NCI-H146 treated with DMSO at 0.1 percent for 48 hours (cell line): ENCODE measurements around the gene CDHR4.
"Not testable (repeated sequence)": the region's sequence is repeated elsewhere in the genome, so short reads cannot be mapped to it uniquely, and the experiment has no call there.

Experiments used
- DNase-seq: peaks from one replicate; lab custom pipeline; 2025; ENCODE audit not compliant: unreplicated experiment; lab: John Stamatoyannopoulos, UW

The CDHR4 gene

DNA sequence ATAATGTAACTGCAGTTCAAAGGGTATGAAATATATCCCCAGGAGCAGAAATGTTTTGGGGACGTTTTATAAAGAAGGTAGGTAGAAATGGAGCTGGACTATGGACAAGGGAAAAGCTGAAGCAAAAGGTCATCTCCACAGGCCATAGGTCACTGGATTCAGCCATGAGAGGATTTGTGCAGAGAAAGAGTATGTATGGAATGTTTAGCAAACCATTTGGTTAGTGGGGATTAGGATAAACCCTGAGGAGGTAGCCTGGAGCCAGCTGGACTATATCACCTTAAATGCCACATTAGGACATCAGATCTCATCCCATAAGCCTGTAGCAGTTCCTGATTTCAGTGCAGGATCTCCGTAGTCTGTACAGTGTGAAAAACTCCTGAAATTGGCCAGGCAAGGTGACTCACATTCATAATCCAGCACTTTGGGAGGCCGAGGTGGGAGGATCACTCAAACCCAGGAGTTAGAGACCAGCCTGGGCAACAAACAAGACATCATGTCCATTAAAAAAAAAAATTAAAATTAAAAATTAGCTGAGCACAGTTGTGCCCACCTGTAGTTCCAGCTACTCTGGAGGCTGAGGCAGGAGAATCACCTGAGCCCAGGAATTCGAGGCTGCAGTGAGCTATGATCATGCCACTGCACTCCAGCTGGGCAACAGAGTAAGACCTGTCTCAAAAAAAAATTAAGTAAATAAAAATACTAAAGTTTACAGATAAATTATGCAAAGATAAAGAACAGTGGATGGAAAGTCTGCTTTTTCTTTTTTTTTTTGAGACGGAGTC is 18.1 kb downstream of the CDHR4 start:
- no peak for DNase-seq

GRCh38 chr3:49780975-49781365 is 18.7 kb downstream of the CDHR4 start:
- DNase-seq: not testable (repeated sequence)

GRCh38 chr3:49780080-49780974 is 19.3 kb downstream of the CDHR4 start:
- no peak for DNase-seq

GRCh38 chr3:49779358-49780079 is 20.2 kb downstream of the CDHR4 start:
- no peak for DNase-seq

DNA sequence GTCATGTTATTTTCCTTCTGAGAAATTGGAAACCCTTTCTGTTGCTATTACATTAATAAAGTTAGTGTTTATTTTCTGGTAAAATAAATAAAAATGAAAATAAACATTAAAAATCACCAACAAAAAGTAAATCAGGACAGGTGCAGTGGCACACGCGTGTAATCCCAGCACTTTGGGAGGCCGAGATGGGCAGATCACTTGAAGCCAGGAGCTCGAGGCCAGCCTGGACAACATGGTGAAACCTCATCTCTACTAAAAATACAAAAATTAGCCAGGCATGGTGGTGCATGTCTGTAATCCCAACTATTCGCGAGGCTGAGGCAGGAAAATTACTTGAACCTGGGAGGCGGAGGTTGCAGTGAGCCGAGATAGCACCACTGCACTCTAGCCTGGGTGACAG is 23.6 kb downstream of the CDHR4 start:
- DNase-seq: not testable (repeated sequence)

GRCh38 chr3:49775538-49775937 is 24.1 kb downstream of the CDHR4 start:
- no peak for DNase-seq

DNA sequence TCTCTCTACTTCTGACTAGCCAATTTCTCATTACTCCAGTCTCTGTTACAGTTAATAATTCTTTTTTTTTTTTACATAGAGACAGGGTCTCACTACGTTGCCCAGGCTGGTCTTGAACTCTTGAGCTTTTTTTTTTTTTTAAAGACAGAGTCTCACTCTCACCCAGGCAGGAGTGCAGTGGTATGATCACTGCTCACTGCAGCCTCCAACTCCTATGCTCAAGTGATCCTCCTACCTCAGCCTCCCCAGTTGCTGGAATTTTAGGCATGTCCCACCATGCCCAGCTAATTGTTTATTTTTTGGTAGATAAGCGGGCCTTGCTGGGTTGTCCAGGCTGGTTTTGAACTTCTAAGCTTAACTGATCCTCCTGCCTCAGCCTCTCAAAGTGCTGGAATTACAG is 27.0 kb downstream of the CDHR4 start:
- DNase-seq: no peak

GRCh38 chr3:49771340-49771938 is 28.2 kb downstream of the CDHR4 start:
- no peak for DNase-seq

DNA sequence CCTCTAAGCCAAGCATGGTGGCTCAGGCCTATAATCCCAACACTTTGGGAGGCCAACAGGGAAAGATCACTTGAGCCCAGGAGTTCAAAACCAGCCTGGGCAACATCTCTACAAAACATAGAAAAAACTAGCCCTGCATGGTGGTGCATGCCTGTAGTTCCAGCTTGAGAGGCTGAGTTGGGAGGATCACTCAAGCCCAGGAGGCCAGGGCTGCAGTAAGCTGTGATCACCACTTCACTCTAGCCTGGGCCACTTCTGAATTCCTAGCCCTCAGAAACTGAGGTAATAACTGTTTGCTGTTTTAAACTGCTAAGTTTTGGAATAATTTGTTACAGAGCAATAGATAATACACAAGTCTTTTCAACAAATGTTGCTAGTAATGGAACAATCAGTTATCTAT is 29.7 kb downstream of the CDHR4 start:
- no peak for DNase-seq

DNA sequence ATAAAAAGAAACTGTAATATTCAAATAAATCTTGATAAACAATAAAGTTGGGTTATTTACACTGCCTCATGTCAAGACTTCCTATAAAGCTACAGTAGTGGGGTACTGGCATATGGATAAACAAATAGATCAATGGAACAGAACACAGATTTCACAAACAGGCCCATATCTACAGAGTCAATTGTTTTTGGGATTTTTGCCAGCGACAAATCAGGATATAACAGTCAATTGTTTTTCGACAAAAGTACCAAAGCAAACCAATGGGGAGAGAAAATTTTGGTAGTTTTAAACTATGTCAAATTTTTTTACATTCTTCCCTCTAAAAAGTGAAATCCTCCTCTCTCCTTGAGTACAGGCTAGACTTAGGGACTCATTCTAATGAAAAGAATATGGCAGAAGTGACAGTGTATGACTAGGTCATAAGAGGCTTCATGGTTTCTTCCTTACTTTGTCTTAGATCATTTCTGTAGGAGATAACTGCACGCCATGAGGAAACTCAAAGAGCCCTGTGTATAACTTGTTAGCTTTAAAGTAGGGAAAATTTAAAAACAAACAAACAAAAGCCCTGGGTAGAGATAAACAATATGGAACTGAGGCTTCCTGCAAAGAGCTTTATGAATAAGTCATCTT is 30.3 kb downstream of the CDHR4 start:
- no peak for DNase-seq

DNA sequence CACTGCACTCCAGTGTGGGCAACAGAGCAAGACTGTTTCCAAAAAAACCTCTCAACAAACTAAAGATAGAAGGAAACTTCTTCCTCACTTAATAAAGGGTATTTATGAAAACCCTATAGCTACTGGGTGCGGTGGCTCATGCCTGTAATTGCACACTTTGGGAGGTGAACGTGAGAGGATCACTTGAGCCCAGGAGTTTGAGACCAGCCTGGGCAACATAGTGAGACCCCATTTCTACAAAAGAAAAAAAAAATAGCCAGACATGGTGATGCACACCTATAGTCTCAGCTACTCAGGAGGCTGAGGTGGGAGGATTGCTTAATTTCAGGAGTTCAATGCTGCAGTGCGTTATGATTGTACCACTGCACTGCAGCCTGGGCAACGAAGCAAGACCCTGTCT is 35.7 kb downstream of the CDHR4 start:
- DNase-seq: no peak

GRCh38 chr3:49761661-49762060 is 38.0 kb downstream of the CDHR4 start:
- no peak for DNase-seq

DNA sequence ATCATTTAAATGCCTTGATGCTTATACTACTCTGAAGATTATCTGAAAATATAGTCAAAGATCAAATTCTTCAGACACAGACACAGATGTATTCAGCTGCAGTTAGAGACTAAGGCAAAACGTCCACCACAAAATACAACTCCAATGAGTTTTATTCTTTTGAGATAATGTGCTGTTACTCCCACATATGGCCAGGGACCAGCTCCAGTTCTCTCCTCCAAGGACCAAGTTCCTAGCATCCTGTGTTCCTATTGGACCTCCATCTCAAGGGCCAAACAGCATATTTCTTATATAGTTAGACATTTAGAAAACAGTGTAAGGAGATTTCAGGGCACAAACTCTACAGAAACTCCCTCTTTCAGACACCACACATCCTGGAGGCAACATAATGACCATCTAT is 40.4 kb downstream of the CDHR4 start:
- no peak for DNase-seq

- DNase-seq: no peak
These were observed 42.5 kb downstream of the CDHR4 start for GRCh38 chr3:49757197-49757596.

GRCh38 chr3:49756036-49756435 is 43.6 kb downstream of the CDHR4 start:
- DNase-seq: no peak

DNA sequence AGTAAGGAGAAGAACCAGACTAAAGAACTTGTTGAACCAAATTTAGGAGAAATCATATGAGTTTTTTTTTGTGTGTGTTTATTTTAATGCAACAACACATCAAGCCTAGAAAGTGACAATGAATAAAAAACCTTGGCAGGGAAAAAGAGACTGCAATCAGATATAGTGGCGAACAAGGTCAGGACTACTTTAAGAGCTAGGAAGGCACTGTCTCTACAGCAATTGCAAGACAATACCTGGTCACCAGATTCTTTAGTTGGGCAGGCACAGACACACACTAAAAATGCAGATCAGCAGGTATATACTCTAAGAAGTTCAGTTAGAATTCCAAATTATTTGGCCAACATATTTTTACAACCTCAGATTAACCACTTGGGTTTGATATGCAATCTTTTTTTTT is 45.1 kb downstream of the CDHR4 start:
- no peak for DNase-seq

GRCh38 chr3:49751501-49751900 is 48.2 kb downstream of the CDHR4 start:
- DNase-seq: no peak

- no peak for DNase-seq
These were observed 49.6 kb downstream of the CDHR4 start for GRCh38 chr3:49750056-49750455.

DNA sequence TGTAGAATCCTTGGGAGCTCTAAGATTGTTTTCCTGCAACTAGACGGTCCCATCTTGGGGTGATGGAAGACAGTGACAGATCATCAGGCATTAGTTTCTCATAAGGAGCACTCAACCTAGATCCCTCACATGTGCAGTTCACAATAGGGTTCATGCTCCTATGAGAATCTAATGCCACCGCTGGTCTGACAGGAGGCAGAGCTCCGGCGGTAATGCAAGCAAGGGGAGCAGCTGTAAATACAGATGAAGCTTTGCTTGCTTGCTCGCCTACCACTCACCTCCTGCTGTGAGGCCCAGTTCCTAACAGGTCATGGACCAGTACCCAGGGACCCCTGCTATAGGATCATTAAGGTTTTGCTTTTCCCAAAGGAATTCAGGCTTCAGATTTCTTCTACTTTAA is 50.8 kb downstream of the CDHR4 start:
- not testable (repeated sequence) for DNase-seq

GRCh38 chr3:49747792-49748480 is 51.7 kb downstream of the CDHR4 start:
- no peak for DNase-seq
